GM10847 (cell line): ENCODE data around the gene PIP5K1C.

ENCODE experiments used
- POLR2A ChIP-seq: IDR thresholded peaks from 2 replicates; pipeline ENCODE4 v1.6.1; 2011; ENCODE audit not compliant: insufficient read length; ENCODE audit errors: extremely low read depth

PIP5K1C gene

GRCh38 chr19:3690551-3691371, 9.5 kb downstream of the PIP5K1C start:
- TF ChIP-seq POLR2A = no peak

GRCh38 chr19:3687774-3688706, 12.2 kb downstream of the PIP5K1C start:
- no peak for TF ChIP-seq POLR2A

DNA sequence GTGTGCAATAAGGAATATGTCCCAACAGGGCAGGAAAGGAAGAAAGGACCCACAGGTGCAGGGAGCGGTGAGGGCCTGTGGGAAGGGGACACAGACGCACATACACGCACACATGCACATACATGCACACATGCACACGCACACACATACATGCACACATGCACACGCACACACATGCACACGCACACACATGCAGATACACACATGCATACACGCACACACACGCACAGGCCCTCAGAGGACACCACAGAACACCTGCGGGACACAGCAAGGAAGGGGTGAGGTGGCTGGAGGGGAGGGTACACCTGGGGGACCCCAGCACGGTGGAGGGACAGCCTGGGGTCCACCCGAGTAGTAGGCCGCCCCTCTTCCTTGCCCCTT, 12.9 kb downstream of the PIP5K1C start:
- TF ChIP-seq POLR2A = no peak

- TF ChIP-seq POLR2A = no peak
Observed at GRCh38 chr19:3684817-3685410, 15.4 kb downstream of the PIP5K1C start.

GRCh38 chr19:3684054-3684816, 16.0 kb downstream of the PIP5K1C start:
- TF ChIP-seq POLR2A = no peak

DNA sequence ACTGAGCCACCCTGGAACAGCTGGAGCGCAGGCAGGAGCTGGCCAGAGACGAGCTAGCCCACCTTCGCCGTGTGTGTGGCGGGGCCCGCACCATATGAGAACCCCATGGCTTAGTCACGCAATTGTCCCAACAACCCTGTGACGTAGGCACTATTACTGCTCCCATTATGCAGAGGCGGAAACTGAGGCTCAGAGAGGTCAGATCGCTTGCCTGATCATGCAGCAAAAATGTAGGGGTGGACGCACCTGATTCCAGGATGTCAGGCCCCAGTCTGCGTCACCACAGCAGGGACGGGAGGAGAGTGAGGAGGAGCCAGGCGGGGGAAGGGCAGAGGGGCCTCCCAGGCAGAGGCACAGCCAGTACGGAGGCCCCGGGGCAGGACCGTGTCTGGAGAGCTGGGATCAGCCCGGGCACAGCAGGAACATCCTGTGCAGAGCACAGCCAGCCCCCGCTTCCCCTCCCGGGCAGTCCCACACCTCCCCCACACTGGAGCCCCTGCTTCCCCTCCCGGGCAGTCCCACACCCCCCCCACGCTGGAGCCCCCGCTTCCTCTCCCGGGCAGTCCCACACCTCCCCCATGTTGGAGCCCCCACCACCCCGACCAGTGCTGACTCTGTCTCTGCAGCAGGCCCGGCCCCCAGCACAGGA, 16.7 kb downstream of the PIP5K1C start:
- TF ChIP-seq POLR2A = no peak

DNA sequence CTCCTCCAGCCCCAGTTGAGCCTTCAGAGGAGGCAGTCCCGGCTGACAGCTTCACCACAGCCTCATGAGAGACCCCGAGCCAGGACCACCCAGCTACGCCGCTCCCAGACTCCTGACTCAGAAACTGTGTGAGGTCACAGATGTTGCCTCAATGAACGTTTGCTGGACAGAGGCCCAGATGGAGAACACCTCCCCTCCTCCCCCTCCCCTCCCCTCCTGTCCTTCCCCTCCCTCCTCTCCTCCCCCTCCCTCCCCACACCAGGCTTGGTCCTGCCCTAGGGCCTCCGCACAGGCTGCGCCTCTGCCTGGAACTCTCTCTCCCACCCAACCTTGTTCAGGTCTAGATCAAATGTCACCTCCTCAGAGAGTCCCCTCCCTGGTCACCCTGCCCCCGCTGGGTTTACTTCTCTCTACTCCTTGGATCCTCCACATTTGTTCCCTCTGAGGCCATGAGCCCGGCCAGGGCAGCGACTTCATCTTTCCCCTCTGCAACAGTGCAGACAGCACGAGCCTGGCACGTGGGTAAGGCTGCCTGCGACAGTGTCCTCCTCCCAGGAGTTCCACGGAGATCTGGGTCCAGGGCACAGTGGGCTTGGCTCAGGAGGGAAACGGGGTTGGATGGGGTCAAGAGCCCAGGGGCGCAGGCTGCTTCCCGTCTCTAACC, 17.4 kb downstream of the PIP5K1C start:
- TF ChIP-seq POLR2A = no peak

GRCh38 chr19:3682286-3682685, 18.0 kb downstream of the PIP5K1C start:
- no peak for TF ChIP-seq POLR2A

GRCh38 chr19:3680939-3681338, 19.3 kb downstream of the PIP5K1C start:
- no peak for TF ChIP-seq POLR2A

- no peak for TF ChIP-seq POLR2A
Observed at GRCh38 chr19:3679581-3679980, 20.7 kb downstream of the PIP5K1C start.

DNA sequence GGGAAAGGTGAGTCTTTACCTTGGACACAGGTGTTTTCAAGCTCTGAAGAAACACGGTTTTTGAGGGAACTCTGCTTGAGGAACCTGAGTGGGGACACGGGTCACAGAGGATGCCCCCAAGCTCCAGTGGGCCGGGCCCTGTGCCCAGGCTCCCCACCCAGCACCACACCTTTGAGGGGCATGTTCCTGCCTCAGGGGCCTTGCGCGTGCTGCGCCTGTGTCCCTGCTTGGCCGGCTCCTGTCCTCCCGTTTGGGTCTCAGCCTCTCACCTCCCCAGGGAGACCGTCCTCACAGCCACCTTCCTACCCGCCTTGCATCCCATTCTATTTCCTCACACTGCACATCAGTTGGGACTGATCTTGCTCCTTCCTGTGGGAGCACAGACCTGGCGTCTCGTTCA, 21.1 kb downstream of the PIP5K1C start:
- no peak for TF ChIP-seq POLR2A

- TF ChIP-seq POLR2A = no peak
Observed at GRCh38 chr19:3678188-3678587, 22.1 kb downstream of the PIP5K1C start.

- no peak for TF ChIP-seq POLR2A
Observed at GRCh38 chr19:3674784-3675543, 25.3 kb downstream of the PIP5K1C start.
